ENCODE measurements around the gene RNF121.

Gene RNF121

GRCh38 chr11:71935338-71935925, 6.6 kb downstream of the RNF121 start:
- no peak for DNase-seq

GRCh38 chr11:71936825-71937224, 8.0 kb downstream of the RNF121 start:
- no peak for DNase-seq

GRCh38 chr11:71937826-71938225, 9.0 kb downstream of the RNF121 start:
- DNase-seq = no peak

GRCh38 chr11:71940561-71941219, 11.8 kb downstream of the RNF121 start:
- DNase-seq = no peak

GRCh38 chr11:71946144-71946571, 17.3 kb downstream of the RNF121 start:
- DNase-seq = no peak

- DNase-seq = no peak
Observed at GRCh38 chr11:71947498-71947897, 18.7 kb downstream of the RNF121 start.

- DNase-seq = no peak
Observed at GRCh38 chr11:71948314-71949027, 19.6 kb downstream of the RNF121 start.

- no peak for DNase-seq
Observed at GRCh38 chr11:71949034-71949433, 20.2 kb downstream of the RNF121 start.

- no peak for DNase-seq
Observed at GRCh38 chr11:71951741-71952310, 23.0 kb downstream of the RNF121 start.

GRCh38 chr11:71955898-71956456, 27.1 kb downstream of the RNF121 start:
- DNase-seq = no peak

GRCh38 chr11:71962428-71963038, 33.7 kb downstream of the RNF121 start:
- no peak for DNase-seq

GRCh38 chr11:71963468-71963867, 34.6 kb downstream of the RNF121 start:
- DNase-seq = no peak

- no peak for DNase-seq
Observed at GRCh38 chr11:71964641-71965040, 35.8 kb downstream of the RNF121 start.

GRCh38 chr11:71971680-71972079, 42.8 kb downstream of the RNF121 start:
- no peak for DNase-seq

- no peak for DNase-seq
Observed at GRCh38 chr11:71976551-71976950, 47.7 kb downstream of the RNF121 start.

GRCh38 chr11:71977090-71977489, 48.2 kb downstream of the RNF121 start:
- no peak for DNase-seq

- DNase-seq = no peak
Observed at GRCh38 chr11:71977743-71978418, 49.0 kb downstream of the RNF121 start.

GRCh38 chr11:71979094-71979493, 50.2 kb downstream of the RNF121 start:
- no peak for DNase-seq

- DNase-seq = no peak
Observed at GRCh38 chr11:71979602-71980001, 50.8 kb downstream of the RNF121 start.

- DNase-seq = no peak
Observed at GRCh38 chr11:71986131-71986530, 57.3 kb downstream of the RNF121 start.

- DNase-seq = no peak
Observed at GRCh38 chr11:71987521-71987920, 58.7 kb downstream of the RNF121 start.

- no peak for DNase-seq
Observed at GRCh38 chr11:71988050-71988449, 59.2 kb downstream of the RNF121 start.

All from cortex of kidney (tissue), 1 donor.